Panc1 (cell line): Measurements from ENCODE around the gene GTF2I. TPM values are rescaled to one million over a fixed set of nuclear protein-coding genes. Genes with fewer than 3 reads are reported as not detected.

Experiments
- ATAC-seq: fragments of 200-7000 bp; cut with Tn5 transposase; 2 replicates; pipeline ENCODE4 v1.9.1; 2020; ENCODE audit warnings: mild to moderate bottlenecking, moderate library complexity
- BruUV-seq: library from RNA; stranded (reverse); fragments of 400-500 nt; replicated peaks from 2 replicates; lab custom pipeline; 2021; lab: Mats Ljungman, UMichigan
- CTCF ChIA-PET: fragments of 300-600 bp; sonication (Branson Sonifier 250); formaldehyde crosslinking; loops from one replicate; lab custom pipeline; 2022; ENCODE audit warnings: antibody characterized with exemption; lab: Charles Lee
- POLR2A ChIA-PET: fragments of 300-600 bp; sonication (Branson Sonifier 250); formaldehyde crosslinking; loops from one replicate; lab custom pipeline; 2022; ENCODE audit warnings: antibody characterized with exemption; lab: Charles Lee
- DNase-seq: peaks from one replicate; pipeline ENCODE4 v3.0.0-alpha.2; 2010; ENCODE audit warnings: low read depth, low spot score
- H3K27ac ChIP-seq: 2 replicates; pipeline ENCODE4 v1.5.1; 2011; ENCODE audit warnings: mild to moderate bottlenecking, low read length, inconsistent platforms
- H3K27me3 ChIP-seq: fragments of 200-500 bp; sonication (Bioruptor generic); 2 replicates; pipeline ENCODE4 v1.6.0; 2014; ENCODE audit warnings: low read length, inconsistent platforms; ENCODE audit not compliant: control insufficient read depth, insufficient read depth
- H3K36me3 ChIP-seq: fragments of 200-500 bp; sonication (Bioruptor generic); 2 replicates; pipeline ENCODE4 v1.5.1; 2014; ENCODE audit warnings: inconsistent platforms, mild to moderate bottlenecking, low read length, moderate library complexity; ENCODE audit not compliant: control insufficient read depth, insufficient read depth
- H3K4me1 ChIP-seq: 2 replicates; pipeline ENCODE4 v1.5.1; 2011; ENCODE audit warnings: inconsistent platforms, mild to moderate bottlenecking, low read length, moderate library complexity; ENCODE audit not compliant: control insufficient read depth, insufficient read depth
- H3K4me3 ChIP-seq, 2 experiments: 2 replicates each; pipeline ENCODE4 v1.5.1; 2011 to 2012; ENCODE audit warnings: low read depth in 2 of 2, low read length in 2 of 2, mild to moderate bottlenecking in 2 of 2, inconsistent platforms in 1 of 2, moderate library complexity in 1 of 2
- H3K9me3 ChIP-seq: fragments of 200-500 bp; sonication (Bioruptor generic); 2 replicates; pipeline ENCODE4 v1.5.1; 2014; ENCODE audit warnings: low read depth, mild to moderate bottlenecking, inconsistent platforms, low read length, moderate library complexity; ENCODE audit not compliant: control insufficient read depth, insufficient read depth
- POLR2AphosphoS5 ChIP-seq: IDR thresholded peaks from 2 replicates; pipeline ENCODE4 v1.6.1; 2012; ENCODE audit warnings: mild to moderate bottlenecking, low read depth, low read length, moderate library complexity
- SIN3A ChIP-seq: IDR thresholded peaks from 2 replicates; pipeline ENCODE4 v1.6.1; 2012; ENCODE audit warnings: low read depth, mild to moderate bottlenecking, low read length, moderate library complexity, borderline replicate concordance; ENCODE audit not compliant: insufficient read depth
- TCF7L2 ChIP-seq: IDR thresholded peaks from 2 replicates; pipeline ENCODE4 v1.6.1; 2011; ENCODE audit warnings: mild to moderate bottlenecking, low read depth, low read length, inconsistent platforms
- in situ Hi-C: cut with HindIII; loops from 2 replicates; pipeline ENCODE4 v1.10.0; 2016; ENCODE audit warnings: low sequenced_read_pairs, low pct_unique_long_range_greater_than_20kb
- intact Hi-C: fragments of 100-400 bp; cut with micrococcal nuclease; formaldehyde crosslinking; loops from one replicate; pipeline ENCODE4 v1.10.0; 2022; ENCODE audit not compliant: unreplicated experiment
- total RNA-seq: library from RNA; stranded (reverse); gene quantifications from one replicate; pipeline ENCODE4 v1.2.1, GENCODE V29; 2021; ENCODE audit not compliant: unreplicated experiment
- TF ChIP-seq, protein P1 (sequence below): fragments of 450-650 bp; IDR thresholded peaks from 2 replicates; pipeline ENCODE4 v1.5.1; 2017; ENCODE audit warnings: mild to moderate bottlenecking
- TF ChIP-seq, protein P2 (sequence below), 2 experiments: IDR thresholded peaks; 2 replicates each; pipeline ENCODE4 v1.6.1; 2011 to 2012; ENCODE audit warnings: low read depth in 2 of 2, control low read depth in 1 of 2, low read length in 1 of 2, mild to moderate bottlenecking in 1 of 2, moderate library complexity in 1 of 2; ENCODE audit not compliant: insufficient read depth in 1 of 2

GTF2I gene
- total RNA-seq, 1 experiment from 2014 or later: 305 TPM

DNA sequence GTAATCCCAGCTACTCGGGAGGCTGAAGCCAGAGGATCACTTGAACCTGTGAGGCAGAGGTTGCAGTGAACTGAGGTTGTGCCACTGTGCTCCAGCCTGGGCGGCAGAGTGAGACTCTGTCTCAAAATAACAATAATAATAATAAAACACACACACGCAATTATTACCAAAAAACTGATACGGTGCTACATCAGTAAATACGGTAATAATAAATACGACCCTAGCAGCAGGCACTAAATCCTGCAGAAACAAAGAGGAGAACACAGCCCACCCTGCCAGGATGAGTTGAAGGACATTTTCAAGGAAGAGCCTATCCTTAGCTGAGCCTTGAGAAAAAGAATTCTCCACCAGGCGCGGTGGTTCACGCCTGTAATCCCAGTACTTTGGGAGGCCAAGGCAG, 34.4 kb upstream of the GTF2I start:
- BruUV-seq: no TSS peak
- TF ChIP-seq, protein P1, sequence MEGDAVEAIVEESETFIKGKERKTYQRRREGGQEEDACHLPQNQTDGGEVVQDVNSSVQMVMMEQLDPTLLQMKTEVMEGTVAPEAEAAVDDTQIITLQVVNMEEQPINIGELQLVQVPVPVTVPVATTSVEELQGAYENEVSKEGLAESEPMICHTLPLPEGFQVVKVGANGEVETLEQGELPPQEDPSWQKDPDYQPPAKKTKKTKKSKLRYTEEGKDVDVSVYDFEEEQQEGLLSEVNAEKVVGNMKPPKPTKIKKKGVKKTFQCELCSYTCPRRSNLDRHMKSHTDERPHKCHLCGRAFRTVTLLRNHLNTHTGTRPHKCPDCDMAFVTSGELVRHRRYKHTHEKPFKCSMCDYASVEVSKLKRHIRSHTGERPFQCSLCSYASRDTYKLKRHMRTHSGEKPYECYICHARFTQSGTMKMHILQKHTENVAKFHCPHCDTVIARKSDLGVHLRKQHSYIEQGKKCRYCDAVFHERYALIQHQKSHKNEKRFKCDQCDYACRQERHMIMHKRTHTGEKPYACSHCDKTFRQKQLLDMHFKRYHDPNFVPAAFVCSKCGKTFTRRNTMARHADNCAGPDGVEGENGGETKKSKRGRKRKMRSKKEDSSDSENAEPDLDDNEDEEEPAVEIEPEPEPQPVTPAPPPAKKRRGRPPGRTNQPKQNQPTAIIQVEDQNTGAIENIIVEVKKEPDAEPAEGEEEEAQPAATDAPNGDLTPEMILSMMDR: no peak
- TF ChIP-seq POLR2AphosphoS5: no peak
- CTCF ChIA-PET: interaction anchor here (1.0 kb wide), 1 partner anchor 20 kb away, joined by 4 read pairs; no protein-coding TSS in a partner anchor

DNA sequence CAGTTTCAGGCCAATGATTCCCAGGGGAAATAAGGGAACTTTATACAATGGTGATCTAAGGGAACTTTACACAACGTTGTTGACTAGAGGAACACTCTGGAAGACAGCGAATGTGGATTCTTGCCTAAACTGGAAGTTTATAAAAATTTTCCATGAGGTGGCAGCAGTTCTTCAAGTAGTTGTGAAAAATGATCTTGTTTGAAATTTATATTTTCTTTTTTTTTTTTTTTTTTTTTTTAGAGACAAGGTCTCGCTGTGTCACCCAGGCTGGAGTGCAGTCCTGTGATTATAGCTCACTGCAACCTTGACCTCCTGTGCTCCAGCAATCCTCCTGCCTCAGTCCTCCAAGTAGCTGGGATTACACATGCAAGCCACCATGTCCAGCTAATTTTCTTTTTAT, 32.1 kb upstream of the GTF2I start:
- no peak for TF ChIP-seq SIN3A
- TF ChIP-seq, protein P2, sequence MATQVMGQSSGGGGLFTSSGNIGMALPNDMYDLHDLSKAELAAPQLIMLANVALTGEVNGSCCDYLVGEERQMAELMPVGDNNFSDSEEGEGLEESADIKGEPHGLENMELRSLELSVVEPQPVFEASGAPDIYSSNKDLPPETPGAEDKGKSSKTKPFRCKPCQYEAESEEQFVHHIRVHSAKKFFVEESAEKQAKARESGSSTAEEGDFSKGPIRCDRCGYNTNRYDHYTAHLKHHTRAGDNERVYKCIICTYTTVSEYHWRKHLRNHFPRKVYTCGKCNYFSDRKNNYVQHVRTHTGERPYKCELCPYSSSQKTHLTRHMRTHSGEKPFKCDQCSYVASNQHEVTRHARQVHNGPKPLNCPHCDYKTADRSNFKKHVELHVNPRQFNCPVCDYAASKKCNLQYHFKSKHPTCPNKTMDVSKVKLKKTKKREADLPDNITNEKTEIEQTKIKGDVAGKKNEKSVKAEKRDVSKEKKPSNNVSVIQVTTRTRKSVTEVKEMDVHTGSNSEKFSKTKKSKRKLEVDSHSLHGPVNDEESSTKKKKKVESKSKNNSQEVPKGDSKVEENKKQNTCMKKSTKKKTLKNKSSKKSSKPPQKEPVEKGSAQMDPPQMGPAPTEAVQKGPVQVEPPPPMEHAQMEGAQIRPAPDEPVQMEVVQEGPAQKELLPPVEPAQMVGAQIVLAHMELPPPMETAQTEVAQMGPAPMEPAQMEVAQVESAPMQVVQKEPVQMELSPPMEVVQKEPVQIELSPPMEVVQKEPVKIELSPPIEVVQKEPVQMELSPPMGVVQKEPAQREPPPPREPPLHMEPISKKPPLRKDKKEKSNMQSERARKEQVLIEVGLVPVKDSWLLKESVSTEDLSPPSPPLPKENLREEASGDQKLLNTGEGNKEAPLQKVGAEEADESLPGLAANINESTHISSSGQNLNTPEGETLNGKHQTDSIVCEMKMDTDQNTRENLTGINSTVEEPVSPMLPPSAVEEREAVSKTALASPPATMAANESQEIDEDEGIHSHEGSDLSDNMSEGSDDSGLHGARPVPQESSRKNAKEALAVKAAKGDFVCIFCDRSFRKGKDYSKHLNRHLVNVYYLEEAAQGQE (IDR thresholded peaks at IDR 0.05; ENCODE audit: insufficient read depth in 1 of 2, low read depth in 2 of 2, low read length in 1 of 2): no peak
- ATAC-seq (no peak), DNase-seq (no peak)
- no peaks in the 10 kb centered on the region for H3K36me3 ChIP-seq
- H3K27me3 ChIP-seq: no peaks in the 10 kb centered on the region
- ChIA-PET POLR2A (no interaction called here), CTCF (interaction anchor here (0.6 to 0.7 kb wide), 3 partner anchors 10 to 31 kb away, joined by 3 to 9 read pairs (median 6); no protein-coding TSS in a partner anchor)
- H3K27ac ChIP-seq: peak overlapping the region; percentile 93
- in situ Hi-C loops (no loop called here), intact Hi-C loops (no loop called here)
- no TSS peak for BruUV-seq
- no peak overlapping the region for H3K4me3 ChIP-seq
- peaks cover 18% of the 10 kb centered on the region for H3K4me1 ChIP-seq
- no peaks in the 10 kb centered on the region for H3K9me3 ChIP-seq

More for the DNA sequence above, 34.4 kb upstream of the GTF2I start:
- H3K27me3 ChIP-seq: no peaks in the 10 kb centered on the region
- DNase-seq (no peak), ATAC-seq (no peak)
- in situ Hi-C loops: no loop called here
- no peaks in the 10 kb centered on the region for H3K9me3 ChIP-seq
- POLR2A ChIA-PET: no interaction called here
- H3K27ac ChIP-seq: no peak overlapping the region; the same call in 1 of the 2 replicates
- intact Hi-C loops: no loop called here
- H3K36me3 ChIP-seq: no peaks in the 10 kb centered on the region
- H3K4me1 ChIP-seq: peaks cover 18% of the 10 kb centered on the region
- H3K4me3 ChIP-seq: no peak overlapping the region

GRCh38 chr7:74627661-74628411, 29.7 kb upstream of the GTF2I start:
- peak overlapping the region; percentile 93 for H3K27ac ChIP-seq
- intact Hi-C loops: no loop called here
- H3K36me3 ChIP-seq: no peaks in the 10 kb centered on the region
- POLR2A ChIA-PET: interaction anchor here (0.6 kb wide), 2 partner anchors 20 to 29 kb away, joined by 3 to 4 read pairs; partner anchors contain the start of gene GTF2I
- DNase-seq (no peak), ATAC-seq (peak; percentile 82)
- no peaks in the 10 kb centered on the region for H3K9me3 ChIP-seq
- CTCF ChIA-PET: no interaction called here
- no peaks in the 10 kb centered on the region for H3K27me3 ChIP-seq
- BruUV-seq: no TSS peak
- peak overlapping the region in 1 of 2 experiments; percentile 25; a peak in 1 of 4 replicates for H3K4me3 ChIP-seq
- peaks cover 21% of the 10 kb centered on the region for H3K4me1 ChIP-seq
- in situ Hi-C loops: no loop called here
- TF ChIP-seq, protein P1: no peak
- TF ChIP-seq, protein P2 (IDR thresholded peaks at IDR 0.05; ENCODE audit: insufficient read depth in 1 of 2, low read depth in 2 of 2, low read length in 1 of 2): no peak
- TF ChIP-seq POLR2AphosphoS5: no peak
- no peak for TF ChIP-seq TCF7L2
- TF ChIP-seq SIN3A: no peak
